Cardiac muscle cell (in vitro differentiated cells and primary cell): ENCODE measurements around the gene CYB5R3. TPM values are rescaled to one million over a fixed set of nuclear protein-coding genes. Genes with fewer than 3 reads are reported as not detected.

ENCODE experiments used
- DNase-seq, 2 donors: peaks; one replicate each; pipeline versions ENCODE4 v3.0.0 to v3.0.0-alpha.2; 2010 to 2017; ENCODE audit warnings: low read depth in 1 of 2, low spot score in 1 of 2
- H3K27ac ChIP-seq: fragments of 200-600 bp; sonication (generic); 2 replicates; pipeline ENCODE4 v1.5.1; 2016
- H3K27me3 ChIP-seq: fragments of 200-600 bp; sonication (generic); 2 replicates; pipeline ENCODE4 v1.6.0; 2016; ENCODE audit warnings: control low read depth
- H3K36me3 ChIP-seq: fragments of 200-600 bp; sonication (generic); 2 replicates; pipeline ENCODE4 v1.5.1; 2016; ENCODE audit warnings: control low read depth
- H3K4me1 ChIP-seq: fragments of 200-600 bp; sonication (generic); 2 replicates; pipeline ENCODE4 v1.8.1; 2017; ENCODE audit warnings: low read depth, mild to moderate bottlenecking, mixed run types
- H3K4me3 ChIP-seq: fragments of 200-600 bp; sonication (generic); 2 replicates; pipeline ENCODE4 v1.5.1; 2016; ENCODE audit warnings: mild to moderate bottlenecking
- H3K9me3 ChIP-seq: fragments of 200-600 bp; sonication (generic); 2 replicates; pipeline ENCODE4 v1.5.1; 2017; ENCODE audit warnings: low read depth, mild to moderate bottlenecking, control low read depth
- CTCF ChIP-seq: IDR thresholded peaks from 2 replicates; pipeline ENCODE4 v1.5.1; 2012; ENCODE audit warnings: low read depth, mild to moderate bottlenecking, low read length
- polyA plus RNA-seq: library from polyadenylated mRNA; unstranded; fragments of >200 nt; fragmentation: Nextera tagmentation; extraction: Ambion mirVana; gene quantifications from 2 replicates; pipeline ENCODE4 v1.2.1, GENCODE V29; 2016
- total RNA-seq: library from RNA; depleted of rRNA; stranded (reverse); fragments of >200 nt; gene quantifications from 2 replicates; pipeline ENCODE4 v1.2.3, GENCODE V29; 2016

CYB5R3 gene
- total and polyA plus RNA-seq, 2 experiments from 2014 or later = 180 to 366 TPM

DNA sequence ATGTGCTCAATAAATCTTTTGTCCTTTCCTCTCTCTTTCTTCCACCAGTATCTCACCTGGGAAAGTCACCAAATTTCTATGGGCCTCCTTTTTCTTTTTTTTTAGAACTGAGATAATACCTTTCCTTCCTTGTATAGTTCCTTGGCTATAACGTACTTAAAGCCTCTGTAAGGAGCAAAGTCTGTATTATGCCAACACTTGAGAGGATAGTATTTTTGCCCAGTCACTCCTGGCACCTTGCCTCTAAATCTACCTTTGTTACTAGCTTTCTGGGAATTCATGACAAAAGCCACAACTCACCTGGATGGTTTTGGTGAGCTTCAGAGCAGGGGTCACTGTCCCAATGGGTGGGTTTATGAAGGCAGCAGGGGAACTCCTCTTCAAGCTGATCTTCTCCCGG is 46.7 kb downstream of the CYB5R3 start:
- H3K4me3 ChIP-seq = no peak overlapping the region
- no peaks in the 10 kb centered on the region for H3K27me3 ChIP-seq
- peaks cover 18% of the 10 kb centered on the region for H3K4me1 ChIP-seq
- DNase-seq = no peak
- TF ChIP-seq CTCF = no peak
- H3K36me3 ChIP-seq = peaks cover 37% of the 10 kb centered on the region
- H3K9me3 ChIP-seq = no peaks in the 10 kb centered on the region
- H3K27ac ChIP-seq = no peak overlapping the region

GRCh38 chr22:42601879-42602465 is 47.2 kb downstream of the CYB5R3 start:
- TF ChIP-seq CTCF = no peak
- no peaks in the 10 kb centered on the region for H3K9me3 ChIP-seq
- H3K36me3 ChIP-seq = peaks cover 37% of the 10 kb centered on the region

DNA sequence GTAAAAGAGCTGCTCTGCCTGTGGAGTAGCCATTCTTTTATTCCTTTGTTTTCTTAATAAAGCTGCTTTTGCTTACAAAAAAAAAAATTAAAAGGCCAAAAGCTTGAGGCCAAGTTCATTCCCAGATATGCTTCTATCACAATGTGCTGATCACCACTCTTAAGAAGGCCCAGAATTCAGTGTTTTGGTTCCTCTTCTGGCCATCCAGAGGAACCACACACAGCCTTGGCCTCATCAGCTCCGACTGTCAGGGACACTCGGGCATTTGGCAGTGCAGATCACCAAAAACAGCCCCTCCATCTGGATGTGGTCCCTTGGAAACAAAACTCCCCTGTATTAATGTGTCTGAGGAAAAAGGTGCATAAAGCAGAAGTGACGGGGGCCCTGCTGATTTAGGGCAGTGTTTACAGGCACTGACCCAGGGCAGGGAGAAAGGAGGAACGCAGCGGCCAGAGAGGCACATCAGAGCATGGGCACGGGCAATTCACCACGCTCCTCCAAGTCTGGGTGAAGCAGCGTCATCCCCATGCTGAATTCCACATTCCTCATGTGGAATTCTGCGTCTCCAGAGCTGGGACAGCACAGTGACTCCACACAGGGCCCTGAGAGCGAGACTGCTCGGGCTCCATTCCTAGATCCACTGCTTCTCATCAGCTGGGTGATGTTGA is 52.2 kb downstream of the CYB5R3 start:
- no peaks in the 10 kb centered on the region for H3K27me3 ChIP-seq
- peak overlapping the region; percentile 97 for H3K27ac ChIP-seq
- H3K4me3 ChIP-seq = no peak overlapping the region
- H3K9me3 ChIP-seq = no peaks in the 10 kb centered on the region
- TF ChIP-seq CTCF = no peak
- peak in 1 of 2 donors; percentile 34 for DNase-seq
- H3K36me3 ChIP-seq = peaks cover 64% of the 10 kb centered on the region
- H3K4me1 ChIP-seq = peaks cover 27% of the 10 kb centered on the region

More at GRCh38 chr22:42601879-42602465, 47.2 kb downstream of the CYB5R3 start:
- no peak overlapping the region for H3K4me3 ChIP-seq
- no peaks in the 10 kb centered on the region for H3K27me3 ChIP-seq
- H3K27ac ChIP-seq = no peak overlapping the region
- peaks cover 22% of the 10 kb centered on the region for H3K4me1 ChIP-seq
- DNase-seq = no peak

GRCh38 chr22:42596336-42596735 is 52.9 kb downstream of the CYB5R3 start:
- H3K27ac ChIP-seq = peak overlapping the region; percentile 97
- peaks cover 67% of the 10 kb centered on the region for H3K36me3 ChIP-seq
- no peaks in the 10 kb centered on the region for H3K27me3 ChIP-seq
- H3K9me3 ChIP-seq = no peaks in the 10 kb centered on the region
- H3K4me3 ChIP-seq = no peak overlapping the region
- peak; percentile 42 to 79 for DNase-seq
- peaks cover 27% of the 10 kb centered on the region for H3K4me1 ChIP-seq
- no peak for TF ChIP-seq CTCF

- no peak for TF ChIP-seq CTCF
- Histone ChIP-seq H3K9me3 (no peaks in the 10 kb centered on the region), H3K27me3 (no peaks in the 10 kb centered on the region), H3K27ac (peak overlapping the region; percentile 97), H3K4me1 (peaks cover 27% of the 10 kb centered on the region), H3K36me3 (peaks cover 68% of the 10 kb centered on the region), H3K4me3 (no peak overlapping the region)
- peak; percentile 75 to 77 for DNase-seq
Observed at GRCh38 chr22:42595434-42595833, 53.8 kb downstream of the CYB5R3 start.
